GM19463 (cell line): ENCODE results near the gene EPB41L5.
"Not testable (repeated sequence)": the region's sequence is repeated elsewhere in the genome, so short reads cannot be mapped to it uniquely, and the experiment has no call there.

Source experiments
- ATAC-seq: cut with Tn5 transposase; IDR thresholded peaks from one replicate; pipeline ENCODE4 v1.9.1; 2021; ENCODE audit warnings: mild to moderate bottlenecking, moderate library complexity; ENCODE audit not compliant: unreplicated experiment

EPB41L5 gene

DNA sequence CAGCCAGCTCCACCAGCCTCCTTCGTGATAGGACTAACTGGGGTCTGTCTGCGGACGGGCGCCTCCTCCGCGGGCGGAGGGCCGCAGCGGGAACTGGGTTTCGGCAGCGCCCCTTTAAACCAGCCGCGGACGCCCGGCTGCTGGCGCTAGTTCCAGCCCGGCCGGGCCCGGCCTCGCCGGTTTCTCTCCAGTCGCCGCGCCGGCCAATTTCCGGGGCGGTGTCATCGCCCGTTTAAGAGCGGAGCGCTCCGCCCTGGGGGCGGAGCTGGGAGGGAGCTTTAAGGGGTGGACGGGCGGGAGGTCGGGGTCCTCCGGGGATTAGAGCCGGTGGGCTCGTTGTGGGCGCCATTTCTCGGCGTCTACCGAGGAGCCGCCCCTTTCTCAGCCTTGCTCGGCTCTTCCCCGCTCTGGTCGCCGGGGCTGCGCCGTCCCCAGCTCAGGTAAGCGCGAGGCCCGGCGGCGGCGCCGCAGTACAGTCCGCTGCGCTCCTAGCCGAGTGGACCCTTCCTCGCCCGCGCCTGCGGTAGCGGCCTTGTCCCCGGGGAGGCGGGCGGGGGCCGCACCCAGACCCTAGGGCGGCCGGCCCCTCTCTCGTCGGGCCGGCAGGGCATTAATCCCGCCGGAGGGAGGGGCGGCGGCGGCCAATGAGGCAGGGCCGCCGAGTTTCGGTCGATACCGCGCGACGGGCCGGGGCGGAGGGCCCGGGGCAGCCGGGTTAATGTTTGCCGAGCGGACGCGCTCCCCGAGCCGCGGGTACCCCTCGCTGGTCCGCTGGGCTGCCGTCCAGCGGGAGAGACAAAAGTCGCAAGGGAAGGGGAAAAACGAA, at the start of gene EPB41L5:
TSS of gene EPB41L5 (plus strand) at position 307 of the 826 bp plus-strand sequence. CDS start 6,008 bp downstream, outside the sequence.
- peak; percentile 84 for ATAC-seq

DNA sequence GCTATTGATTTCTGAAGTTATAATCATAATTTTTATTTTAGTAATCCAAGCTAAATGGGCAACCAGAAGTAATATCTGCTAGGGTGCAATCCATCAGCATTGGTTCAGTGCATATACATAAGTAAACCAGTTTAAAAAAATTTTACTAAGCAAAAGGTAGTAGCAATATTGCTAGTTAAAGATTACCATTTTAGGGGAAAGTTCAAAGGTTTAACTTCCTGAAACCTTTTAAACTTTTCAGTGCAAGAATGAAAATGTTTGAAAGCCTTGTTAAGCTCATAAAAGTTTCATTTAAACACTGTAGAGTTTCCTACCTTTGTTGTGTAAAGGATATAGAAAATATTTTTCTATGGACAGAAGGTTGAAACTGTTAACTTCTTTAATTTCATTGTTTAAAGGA, 31.0 kb upstream of the EPB41L5 start:
- no peak for ATAC-seq

DNA sequence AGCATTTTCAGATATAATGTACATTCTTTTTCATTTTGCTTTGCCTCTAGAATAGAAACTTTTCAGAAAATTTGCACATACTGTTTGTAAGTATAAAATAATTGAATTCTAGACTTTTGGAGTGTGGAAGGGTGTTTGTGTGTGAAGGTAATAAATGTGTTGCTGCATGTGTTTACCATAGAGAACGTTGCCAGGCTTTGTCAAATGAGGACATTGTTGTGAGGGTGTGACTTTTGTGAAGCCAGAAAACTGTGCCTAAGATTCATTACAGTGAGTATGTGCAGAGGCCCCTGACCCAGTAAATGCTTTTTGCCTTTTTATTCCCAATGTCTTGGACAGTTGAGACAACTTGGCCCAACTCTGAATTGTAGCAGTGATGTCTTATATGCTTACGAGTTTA, 30.4 kb upstream of the EPB41L5 start:
- no peak for ATAC-seq

DNA sequence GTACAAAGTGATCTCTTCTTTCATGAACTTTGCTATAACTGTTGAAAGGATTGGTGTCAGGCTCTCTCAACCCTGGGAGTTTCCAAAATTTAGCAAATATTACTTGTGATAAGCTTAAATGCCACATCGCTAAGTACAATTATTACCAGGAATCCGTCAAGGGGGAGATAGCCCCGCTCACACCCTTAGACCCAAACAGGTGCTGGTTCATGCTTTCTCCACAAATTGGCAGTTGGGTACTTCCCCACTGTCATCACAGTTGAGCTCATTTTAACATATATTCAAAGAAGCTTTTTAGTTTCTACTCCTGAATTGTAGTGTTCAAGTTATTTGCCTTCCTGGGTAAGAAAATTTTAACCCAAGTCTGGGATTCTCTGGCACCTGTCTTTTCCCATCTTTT, 29.8 kb upstream of the EPB41L5 start:
- no peak for ATAC-seq

DNA sequence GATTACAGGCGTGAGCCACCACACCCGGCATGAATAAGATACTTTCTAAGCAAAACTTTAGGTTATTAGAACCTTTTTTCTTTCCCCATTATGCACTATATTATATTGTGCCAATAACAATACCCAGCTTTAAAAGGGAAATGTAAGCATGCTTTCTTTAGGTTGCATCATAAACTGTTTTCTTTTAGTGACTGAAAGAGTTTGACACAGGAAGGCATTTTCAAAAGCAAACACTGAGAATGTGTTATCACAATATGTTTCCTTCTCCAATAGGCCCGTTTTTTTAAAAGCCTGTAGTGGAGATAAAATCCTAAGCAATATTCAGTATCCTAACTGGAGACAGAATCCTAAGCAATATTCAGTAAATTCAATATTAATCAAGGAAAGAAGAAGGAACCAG, 16.7 kb upstream of the EPB41L5 start:
- no peak for ATAC-seq

DNA sequence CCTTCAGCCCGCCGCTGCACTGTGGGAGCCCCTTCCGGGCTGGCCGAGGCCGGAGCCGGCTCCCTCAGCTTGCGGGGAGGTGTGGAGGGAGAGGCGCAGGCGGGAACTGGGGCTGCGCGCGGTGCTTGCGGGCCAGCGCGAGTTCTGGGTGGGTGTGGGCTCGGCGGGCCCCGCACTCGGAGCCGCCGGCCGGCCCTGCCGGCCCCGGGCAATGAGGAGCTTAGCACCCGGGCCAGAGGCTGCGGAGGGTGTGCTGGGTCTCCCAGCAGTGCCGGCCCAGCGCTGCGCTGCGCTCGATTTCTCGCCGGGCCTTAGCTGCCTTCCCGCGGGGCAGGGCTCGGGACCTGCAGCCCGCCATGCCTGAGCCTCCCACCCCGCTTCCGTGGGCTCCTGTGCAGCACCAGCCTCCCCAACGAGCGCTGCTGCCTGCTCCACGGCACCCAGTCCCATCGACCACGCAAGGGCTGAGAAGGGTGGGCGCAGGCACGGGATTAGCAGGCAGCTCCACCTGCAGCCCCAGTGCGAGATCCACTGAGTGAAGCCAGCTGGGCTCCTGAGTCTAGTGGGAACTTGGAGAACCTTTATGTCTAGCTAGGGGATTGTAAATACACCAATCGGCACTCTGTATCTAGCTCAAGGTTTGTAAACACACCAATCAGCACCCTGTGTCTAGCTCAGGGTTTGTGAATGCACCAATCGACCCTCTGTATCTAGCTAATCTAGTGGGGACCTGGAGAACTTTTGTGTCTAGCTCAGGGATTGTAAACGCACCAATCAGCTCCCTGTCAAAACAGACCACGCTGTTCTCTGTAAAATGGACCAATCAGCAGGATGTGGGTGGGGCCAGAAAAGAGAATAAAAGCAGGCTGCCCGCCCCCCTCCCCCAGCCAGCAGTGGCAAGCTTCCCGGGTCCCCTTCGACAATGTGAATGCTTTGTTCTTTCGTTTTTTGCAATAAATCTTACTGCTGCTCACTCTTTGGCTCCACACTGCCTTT, 15.7 kb upstream of the EPB41L5 start:
- not testable (repeated sequence) for ATAC-seq

DNA sequence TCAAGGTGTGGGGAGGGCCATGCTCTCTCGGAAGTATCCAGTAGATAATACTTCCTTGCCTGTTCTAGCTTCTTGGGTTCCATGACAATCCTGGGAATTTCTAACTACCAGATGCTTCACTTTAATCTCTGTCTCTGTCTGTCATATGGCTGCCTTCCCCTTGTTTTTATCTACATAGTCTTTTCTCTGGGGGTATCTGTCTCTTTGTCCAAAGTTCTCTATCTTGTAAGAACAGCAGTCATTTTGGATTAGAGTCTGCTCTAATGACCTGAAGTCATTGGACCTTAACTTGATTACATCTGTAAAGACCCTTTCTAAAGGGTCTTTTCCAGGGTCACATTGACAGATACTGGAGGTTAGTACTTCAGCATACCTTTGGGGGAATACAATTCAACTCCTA, 11.4 kb upstream of the EPB41L5 start:
- no peak for ATAC-seq

DNA sequence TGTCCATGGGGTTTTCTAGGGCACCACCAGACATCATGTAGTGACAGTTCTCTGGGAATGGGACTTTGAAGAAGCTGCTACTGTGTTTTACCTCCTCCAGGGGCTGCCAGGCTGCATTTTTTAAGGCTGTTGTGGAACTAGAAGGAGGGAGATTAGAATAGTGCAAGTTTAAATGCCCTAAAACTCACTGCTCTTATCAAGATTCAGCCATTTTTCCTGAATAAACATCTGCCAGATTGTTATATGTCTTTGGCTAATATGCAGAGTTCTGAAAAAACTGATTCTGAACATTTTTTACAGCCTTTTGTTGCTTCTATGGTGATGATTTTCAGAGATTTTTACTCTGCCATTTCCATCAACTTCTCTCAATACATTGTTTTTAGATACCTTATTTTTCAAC, 8.6 kb upstream of the EPB41L5 start:
- no peak for ATAC-seq

DNA sequence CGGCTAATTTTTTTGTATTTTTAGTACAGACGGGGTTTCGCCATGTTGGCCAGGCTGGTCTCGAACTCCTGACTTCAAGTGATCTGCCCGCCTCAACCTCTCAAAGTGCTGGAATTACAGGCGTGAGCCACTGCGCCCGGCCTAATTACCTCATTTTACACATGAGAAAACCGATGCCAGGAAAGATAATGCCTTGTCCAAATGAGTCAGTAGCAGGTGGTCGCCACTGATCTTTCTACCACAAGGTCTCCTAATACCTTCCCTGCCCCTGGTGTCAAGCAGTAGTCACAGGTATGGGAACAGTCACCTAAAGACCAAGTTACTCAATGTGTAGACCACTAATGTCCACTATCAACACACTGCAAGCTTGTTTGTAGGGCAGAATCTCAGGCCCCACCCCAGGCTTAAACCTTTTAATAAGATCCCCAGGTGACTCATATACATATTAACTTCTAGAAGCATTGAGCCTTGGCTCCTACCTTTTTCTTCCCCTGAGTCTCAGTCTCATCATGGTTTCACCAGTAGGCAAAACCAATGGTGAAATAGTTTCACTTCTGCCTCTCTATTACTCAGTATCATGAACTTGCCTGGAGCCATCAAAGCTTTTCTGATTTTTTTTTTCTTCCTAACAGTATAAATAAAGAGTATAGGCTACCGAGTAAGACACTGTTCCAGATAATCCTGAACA, 6.9 kb upstream of the EPB41L5 start:
- ATAC-seq, result peak; percentile 64

DNA sequence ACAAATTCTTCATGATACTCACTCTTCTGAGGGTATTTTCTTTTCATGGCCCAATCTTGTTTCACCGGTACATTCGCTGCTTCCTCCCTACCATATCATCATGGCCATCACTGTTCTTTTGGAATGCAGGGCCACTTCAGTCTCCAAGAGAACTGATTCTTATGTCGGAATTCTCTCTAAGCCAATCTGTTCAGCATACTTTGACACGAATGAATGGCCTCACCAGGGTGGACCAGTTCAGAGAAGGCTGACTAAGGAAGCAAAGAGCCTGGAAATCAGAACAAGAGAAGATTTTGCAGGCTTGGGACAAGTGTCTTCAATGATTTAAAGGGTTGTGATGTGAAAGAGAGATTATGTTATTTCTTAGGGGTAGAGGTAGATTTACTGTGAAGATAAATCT, 5.0 kb upstream of the EPB41L5 start:
- ATAC-seq, result no peak

DNA sequence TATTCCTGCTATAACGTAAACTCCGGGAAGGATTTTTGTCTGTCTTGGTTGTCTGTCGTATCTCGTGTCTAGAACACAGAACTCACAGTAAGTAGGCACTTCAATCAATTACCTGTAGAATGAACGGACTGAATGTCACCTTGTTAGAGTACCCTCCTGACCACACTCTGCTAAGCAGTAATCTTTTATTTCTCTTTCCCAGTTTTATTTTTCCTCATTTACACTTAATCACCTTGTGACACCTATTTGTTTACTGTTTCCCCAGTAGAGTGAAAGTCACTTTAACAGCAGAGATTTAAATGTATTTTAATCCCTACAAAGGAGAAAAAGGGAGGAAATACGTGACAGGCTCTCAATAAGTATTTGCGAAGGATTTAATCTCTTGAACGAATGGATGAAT, 514 bp upstream of the EPB41L5 start:
- no peak for ATAC-seq

DNA sequence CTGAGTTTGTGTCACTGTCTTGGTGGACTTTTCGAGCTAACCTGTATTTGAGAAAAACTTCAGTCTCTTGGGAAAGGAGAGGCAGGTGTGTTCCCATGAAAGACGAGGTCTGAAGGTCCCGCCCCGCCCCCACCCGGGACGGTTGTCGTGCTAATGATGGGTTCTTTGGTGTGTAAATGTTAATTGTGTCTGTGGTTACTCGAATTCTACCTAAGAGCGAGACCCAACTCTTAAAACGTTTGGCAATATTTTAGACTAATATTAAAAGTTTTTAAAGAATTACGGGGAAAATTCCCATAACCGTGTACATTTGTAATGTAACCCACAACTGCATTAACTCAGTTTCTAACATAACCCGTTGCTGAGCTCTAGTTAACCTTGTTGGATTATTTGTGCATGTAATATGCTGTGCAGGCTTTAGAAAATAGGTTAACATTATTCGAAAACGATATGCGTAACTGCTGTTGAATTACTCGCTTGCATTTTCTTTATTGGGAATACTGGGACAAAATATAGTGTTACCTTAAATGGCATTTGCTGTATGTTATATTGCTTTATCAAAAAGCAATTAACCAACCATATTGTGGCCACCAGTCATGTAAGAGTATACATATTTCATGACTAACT, 833 bp downstream of the EPB41L5 start:
- no peak for ATAC-seq

DNA sequence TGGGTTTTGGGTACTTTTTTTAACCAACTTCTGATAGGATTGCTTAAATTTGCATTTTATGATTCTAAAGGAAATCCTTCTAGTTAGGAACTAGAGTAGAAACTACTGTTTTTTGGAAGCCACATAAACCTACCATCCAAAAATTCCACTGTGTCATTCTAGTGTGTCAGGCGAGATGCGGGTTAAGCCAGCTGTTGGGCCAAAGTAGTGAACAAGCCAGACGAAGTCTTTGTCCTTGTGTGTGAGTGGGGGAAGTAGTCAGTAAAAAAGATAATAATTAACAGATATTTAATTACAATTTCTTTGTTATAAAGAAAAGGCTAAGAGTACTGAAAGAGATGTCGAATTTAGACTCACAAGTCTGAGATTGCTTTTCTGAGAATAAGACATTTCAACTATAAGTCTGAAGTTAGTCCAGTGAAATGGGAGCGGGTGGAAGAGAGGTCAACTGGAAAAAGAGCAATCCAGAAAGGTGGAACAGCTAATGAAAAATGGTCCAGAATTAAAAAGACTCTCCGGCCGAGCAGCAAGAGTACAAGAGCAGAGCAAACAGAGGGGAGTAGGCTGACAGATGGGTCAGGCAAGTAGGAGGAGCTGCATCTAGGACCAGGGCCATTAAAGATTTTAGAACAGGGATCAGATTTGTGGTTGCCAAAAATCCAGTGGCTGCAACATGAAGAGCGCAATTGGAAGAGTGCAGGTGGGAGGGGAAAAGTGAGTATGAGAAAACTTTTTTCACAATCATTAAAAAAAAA, 1.5 kb downstream of the EPB41L5 start:
- ATAC-seq, result no peak

DNA sequence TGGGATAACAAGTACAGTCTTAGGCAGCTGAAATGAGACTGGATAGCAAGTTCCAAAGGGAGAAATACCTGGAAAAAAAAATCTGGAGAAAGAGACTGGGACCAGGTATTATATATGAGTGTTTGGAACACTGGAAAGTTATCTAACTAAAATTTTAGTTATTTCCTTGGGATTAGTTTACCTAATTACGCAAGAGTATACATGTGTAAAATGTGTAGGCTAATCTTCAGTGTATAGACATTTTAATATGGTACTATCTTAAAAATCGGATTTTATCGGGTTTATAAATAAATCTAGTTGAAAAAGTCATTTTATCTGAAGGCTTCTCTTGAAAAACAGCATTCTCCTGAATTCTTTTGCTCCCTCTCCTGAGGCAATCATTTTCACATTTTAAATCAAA, 3.9 kb downstream of the EPB41L5 start:
- ATAC-seq, result no peak

DNA sequence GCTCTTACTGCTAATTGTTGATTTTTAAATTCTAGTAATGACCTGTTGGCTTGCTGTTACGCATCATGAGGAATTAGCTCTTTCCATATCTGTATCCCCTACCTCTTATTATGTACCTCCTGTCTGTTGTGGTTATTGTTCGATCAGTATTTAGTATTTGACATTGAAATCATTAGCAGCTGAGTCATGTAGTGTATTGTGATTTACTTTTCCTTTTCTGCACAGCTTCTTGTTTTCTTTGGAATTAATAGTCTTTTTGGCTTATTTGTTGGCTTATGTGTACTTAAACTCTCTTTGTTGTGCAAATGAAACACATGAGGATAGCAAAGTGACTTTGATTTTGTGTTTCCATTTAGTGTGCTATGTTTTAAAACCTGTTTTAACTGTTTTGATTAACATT, 4.3 kb downstream of the EPB41L5 start:
- no peak for ATAC-seq

DNA sequence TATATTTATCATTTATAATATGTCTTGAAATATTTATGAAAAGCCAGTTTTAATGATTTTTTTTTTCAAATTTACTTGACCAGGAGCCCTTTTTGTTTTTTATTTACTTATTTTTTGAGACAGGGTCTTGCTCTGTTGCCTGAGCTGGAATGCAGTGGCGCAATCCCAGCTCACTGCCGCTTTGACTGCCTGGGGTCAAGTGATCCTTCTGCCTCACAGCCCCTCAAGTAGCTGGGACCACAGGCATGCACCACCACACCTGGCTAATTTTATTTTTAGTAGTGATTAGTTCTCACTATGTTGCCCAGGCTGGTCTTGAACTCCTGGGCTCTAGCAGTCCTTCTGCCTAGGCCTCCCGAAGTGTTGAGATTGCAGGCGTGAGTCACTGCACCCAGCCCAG, 5.7 kb downstream of the EPB41L5 start:
- ATAC-seq, result no peak

DNA sequence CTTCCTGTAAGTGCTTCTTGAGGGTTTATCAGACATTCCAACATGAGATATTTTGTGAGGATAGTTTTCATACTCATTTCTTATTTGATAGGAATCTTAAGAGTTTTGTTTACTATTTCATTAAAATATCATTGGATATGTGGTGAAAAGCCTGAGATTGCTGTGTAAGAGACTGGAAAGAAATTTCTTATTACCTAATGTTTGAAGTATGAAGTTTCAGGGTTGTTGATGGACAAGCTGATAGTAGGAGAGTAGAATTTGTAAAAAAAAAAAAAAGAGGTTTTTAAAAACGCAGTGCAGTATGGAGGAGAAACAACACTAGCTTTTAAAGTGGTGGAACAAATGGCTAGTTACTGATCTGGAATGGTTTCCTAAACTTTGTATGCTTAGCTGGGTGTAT, 7.7 kb downstream of the EPB41L5 start:
- no peak for ATAC-seq

DNA sequence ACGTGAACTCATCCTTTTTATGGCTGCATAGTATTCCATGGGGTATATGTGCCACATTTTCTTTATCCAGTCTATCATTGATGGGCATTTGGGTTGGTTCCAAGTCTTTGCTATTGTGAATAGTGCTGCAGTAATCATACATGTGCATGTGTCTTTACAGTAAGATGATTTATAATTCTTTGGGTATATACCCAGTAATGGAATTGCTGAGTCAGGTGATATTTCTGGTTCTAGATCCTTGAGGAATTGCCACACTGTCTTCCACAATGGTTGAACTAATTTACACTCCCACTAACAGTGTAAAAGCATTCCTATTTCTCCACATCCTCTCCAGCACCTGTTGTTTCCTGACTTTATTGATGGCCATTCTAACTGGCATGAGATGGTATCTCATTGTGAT, 9.6 kb downstream of the EPB41L5 start:
- ATAC-seq, result not testable (repeated sequence)

DNA sequence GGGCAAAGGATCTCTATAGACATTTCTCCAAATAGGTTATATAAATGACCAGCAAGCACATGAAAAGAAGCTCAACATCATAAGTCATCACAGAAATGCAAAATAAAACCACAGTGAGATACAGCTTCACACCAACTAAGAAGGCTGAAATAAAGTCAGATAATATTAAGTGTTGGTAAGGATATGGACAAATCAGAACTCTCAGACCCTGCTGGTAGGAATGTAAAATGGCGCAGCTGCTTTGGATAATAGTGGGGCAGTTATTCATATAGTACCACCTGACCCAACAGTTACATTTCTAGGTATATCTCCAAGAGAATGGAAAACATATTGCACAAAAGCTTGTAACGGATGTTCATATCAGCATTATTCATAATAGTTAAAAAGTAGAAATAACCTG, 14.0 kb downstream of the EPB41L5 start:
- ATAC-seq, result no peak

DNA sequence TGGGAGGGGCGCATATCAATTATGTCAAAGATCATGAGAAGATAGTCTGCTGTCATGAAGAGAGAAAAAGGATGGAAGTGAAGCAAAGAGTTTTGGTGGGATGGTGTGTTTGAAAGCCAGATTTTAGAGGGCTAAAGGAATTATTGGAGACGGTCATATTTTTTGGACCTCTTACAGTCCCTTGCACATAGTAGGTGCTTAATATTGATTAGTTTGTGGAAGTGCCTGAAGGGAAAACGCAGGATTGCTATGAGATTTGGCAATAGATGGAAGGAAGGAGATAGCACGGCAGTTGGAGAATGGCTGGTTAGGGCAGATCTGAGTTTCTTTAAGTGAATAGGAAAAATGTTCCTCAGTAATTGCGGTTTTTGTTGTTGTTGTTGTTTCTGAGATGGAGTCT, 15.9 kb downstream of the EPB41L5 start:
- no peak for ATAC-seq
